OCI-LY1 (cell line): ENCODE measurements around the gene SLC41A2.

ENCODE experiments used
- EZH2 ChIP-seq: fragments of 200-600 bp; sonication (generic), shearing (Covaris generic); IDR thresholded peaks from 2 replicates; pipeline ENCODE4 v1.8.0; 2017; ENCODE audit warnings: borderline replicate concordance, mixed run types, mild to moderate bottlenecking, antibody characterized with exemption, low read length, moderate library complexity, mixed read lengths
- TF ChIP-seq, protein P1 (sequence below): fragments of 200-600 bp; sonication (generic), shearing (Covaris generic); IDR thresholded peaks from 2 replicates; pipeline ENCODE4 v1.5.1; 2017; ENCODE audit warnings: mild to moderate bottlenecking, antibody characterized with exemption, low read length, moderate library complexity, mixed read lengths

DNA sequence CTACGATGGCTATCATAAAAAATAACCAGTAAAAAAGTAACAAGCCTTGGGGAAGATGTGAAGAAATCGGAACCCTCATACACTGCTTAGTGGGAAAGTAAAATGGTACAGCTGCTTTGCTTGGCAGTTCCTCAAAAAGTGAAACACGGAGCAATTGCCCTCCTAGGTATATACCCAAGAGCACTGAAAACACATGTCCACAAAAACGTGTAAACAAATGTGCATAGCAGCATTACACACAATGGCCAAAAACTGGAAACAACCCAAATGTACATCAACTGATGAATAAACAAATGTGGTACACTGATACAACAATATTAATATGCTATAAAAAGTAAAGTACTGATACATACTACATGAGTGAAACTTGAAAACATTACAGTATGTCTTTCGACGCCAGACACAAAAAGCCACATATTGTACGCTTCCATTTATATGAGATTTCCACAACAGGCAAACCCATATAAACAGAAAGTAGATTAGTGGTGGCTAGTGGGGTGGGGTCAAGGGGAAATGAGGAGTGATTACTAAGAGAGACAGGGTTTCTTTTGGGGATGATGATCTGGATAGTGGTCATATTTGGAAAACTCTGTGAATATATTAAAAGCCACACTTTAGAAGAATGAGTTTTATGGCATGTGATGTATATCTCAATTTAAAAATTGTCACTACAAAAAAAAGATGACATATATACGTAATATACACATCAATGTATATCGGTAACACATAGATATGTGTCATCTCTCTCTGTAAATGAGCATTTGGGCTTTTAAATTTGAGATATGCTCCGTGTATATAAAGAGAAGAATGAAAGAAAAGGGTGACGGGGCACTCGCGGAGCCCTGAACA lies 996 bp downstream of the SLC41A2 start:
- TF ChIP-seq, protein P1, sequence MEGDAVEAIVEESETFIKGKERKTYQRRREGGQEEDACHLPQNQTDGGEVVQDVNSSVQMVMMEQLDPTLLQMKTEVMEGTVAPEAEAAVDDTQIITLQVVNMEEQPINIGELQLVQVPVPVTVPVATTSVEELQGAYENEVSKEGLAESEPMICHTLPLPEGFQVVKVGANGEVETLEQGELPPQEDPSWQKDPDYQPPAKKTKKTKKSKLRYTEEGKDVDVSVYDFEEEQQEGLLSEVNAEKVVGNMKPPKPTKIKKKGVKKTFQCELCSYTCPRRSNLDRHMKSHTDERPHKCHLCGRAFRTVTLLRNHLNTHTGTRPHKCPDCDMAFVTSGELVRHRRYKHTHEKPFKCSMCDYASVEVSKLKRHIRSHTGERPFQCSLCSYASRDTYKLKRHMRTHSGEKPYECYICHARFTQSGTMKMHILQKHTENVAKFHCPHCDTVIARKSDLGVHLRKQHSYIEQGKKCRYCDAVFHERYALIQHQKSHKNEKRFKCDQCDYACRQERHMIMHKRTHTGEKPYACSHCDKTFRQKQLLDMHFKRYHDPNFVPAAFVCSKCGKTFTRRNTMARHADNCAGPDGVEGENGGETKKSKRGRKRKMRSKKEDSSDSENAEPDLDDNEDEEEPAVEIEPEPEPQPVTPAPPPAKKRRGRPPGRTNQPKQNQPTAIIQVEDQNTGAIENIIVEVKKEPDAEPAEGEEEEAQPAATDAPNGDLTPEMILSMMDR: no peak
- TF ChIP-seq EZH2: no peak
